ENCODE results near the gene MYH6. TPM values are rescaled to one million over a fixed set of nuclear protein-coding genes. Genes with fewer than 3 reads are reported as not detected.
"Not testable (repeated sequence)": the region's sequence is repeated elsewhere in the genome, so short reads cannot be mapped to it uniquely, and the experiment has no call there.

The MYH6 gene
- total RNA-seq, 1 experiment from 2014 or later, result 0.03 TPM

DNA sequence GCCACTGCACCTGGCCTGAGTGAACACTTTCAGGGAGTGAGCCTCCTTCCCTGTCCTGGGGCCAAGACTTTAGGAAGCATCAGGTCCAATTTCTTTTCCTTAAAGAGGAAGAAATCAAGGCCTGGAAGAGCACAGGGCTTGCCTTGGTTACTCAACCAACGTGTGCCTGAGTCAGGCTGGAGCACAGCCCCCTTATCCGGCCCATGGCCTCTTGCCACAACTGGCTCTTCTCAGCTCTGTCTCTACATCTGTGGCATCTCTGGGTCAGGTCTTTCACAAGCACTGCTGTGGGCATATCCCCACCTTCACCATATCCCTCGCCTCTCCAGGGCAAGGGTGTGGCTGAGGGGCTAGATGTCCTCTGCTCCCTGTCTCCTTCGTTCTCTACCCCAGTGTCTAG is 6.8 kb downstream of the MYH6 start:
- Histone ChIP-seq H3K36me3 (replicated peaks; ENCODE audit: control insufficient read depth, insufficient read depth, low read length) (no peaks in the 10 kb centered on the region), H3K27me3 (ENCODE audit: control insufficient read depth, insufficient read depth, low read length) (no peaks in the 10 kb centered on the region; the same call in none of the 2 replicates), H3K4me3 (ENCODE audit: insufficient read depth, low read depth, low read length) (no peak overlapping the region)
- DNase-seq, result no peak

DNA sequence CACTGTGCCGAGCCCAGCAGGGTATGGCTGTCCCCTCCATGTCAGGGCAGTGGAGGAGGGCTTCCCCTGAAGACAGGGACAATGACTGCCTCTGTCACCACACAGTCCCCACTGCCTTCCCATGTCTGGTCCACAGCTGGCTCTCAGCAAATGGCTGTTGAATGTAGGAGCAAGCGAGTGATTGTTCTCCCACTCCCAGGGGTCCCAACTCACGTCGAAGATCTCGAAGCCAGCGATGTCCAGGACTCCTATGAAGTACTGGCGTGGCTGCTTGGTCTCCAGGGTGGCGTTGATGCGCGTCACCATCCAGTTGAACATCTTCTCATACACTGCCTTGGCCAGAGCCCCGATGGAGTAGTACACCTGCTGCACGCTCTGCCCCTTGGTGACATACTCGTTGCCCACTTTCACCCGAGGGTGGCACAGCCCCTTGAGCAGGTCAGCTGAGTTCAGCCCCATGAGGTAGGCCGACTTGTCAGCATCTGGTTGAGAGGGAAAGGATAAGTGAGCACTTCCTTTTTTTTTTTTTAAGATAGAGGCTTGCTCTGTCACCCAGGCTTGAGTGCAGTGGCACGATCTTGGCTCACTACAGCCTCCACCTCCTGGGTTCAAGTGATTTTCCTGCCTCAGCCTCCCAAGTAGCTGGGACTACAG is 7.5 kb downstream of the MYH6 start:
- DNase-seq; H3K36me3 ChIP-seq (replicated peaks; ENCODE audit: control insufficient read depth, insufficient read depth, low read length); H3K27me3 ChIP-seq (ENCODE audit: control insufficient read depth, insufficient read depth, low read length); H3K4me3 ChIP-seq (ENCODE audit: insufficient read depth, low read depth, low read length): not testable (repeated sequence)

DNA sequence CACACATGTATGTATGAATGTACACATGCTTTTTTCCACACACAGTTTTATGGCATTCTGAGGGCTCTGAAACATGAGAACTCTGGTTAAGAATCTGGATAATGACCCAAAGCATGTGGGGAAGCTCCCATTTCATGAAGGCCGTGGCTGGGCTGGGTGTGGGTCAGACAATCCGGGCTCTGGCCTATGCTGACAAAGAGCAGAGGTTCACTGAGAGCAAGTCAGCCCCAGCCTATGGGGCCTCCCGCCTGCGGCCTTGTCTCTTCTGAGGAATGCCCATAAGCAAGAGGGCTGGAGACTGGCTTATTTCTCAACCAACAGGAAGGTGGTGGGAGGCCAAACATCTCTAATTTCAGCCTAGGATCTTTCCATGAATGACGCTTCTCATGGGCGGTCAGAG is 8.5 kb downstream of the MYH6 start:
- no peak overlapping the region for H3K4me3 ChIP-seq (ENCODE audit: insufficient read depth, low read depth, low read length)
- DNase-seq, result no peak
- H3K36me3 ChIP-seq (replicated peaks; ENCODE audit: control insufficient read depth, insufficient read depth, low read length), result no peaks in the 10 kb centered on the region
- H3K27me3 ChIP-seq (ENCODE audit: control insufficient read depth, insufficient read depth, low read length), result no peaks in the 10 kb centered on the region; the same call in none of the 2 replicates

DNA sequence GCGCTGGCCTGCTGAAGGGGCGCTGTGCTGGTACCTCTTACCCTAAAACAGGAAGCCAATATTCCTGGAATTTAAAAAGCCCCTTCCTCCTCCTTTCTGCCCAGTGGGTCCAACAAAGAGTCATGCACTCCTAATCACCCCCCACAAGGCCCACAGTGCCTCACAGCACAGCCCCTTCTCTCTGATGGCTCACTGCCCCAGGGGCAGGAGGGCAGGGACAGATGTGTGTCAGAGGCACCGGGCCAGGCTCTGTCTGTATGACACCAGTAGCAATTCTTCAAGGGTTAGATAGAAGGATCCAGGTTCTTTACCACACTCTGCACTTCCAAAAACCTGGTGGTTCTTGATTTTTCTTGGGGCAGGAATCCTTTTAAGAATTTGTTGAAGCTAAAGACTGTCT is 8.9 kb downstream of the MYH6 start:
- DNase-seq, result no peak
- no peak overlapping the region for H3K4me3 ChIP-seq (ENCODE audit: insufficient read depth, low read depth, low read length)
- no peaks in the 10 kb centered on the region for H3K36me3 ChIP-seq (replicated peaks; ENCODE audit: control insufficient read depth, insufficient read depth, low read length)
- no peaks in the 10 kb centered on the region; the same call in none of the 2 replicates for H3K27me3 ChIP-seq (ENCODE audit: control insufficient read depth, insufficient read depth, low read length)

DNA sequence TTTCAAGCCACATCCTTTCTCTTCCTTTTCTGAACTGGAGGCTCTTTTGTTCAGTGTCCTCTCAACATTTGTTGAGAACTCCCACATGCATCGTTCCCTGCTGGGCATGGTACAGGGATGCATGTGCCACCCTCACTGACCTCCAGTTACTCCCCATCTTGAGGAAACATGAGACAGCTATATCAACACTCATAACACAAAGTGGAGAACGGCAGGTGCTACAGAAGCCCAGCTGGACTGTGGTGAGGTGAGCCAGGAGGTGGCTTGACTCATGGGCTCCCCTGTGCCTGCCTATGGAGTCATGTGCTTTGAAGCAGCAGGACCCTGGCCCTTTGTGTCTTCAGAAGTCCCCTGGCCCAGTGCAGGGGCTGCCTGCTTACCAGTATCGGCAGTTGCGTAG is 9.7 kb downstream of the MYH6 start:
- no peak for DNase-seq
- no peaks in the 10 kb centered on the region for H3K36me3 ChIP-seq (replicated peaks; ENCODE audit: control insufficient read depth, insufficient read depth, low read length)
- no peaks in the 10 kb centered on the region; the same call in 1 of the 2 replicates for H3K27me3 ChIP-seq (ENCODE audit: control insufficient read depth, insufficient read depth, low read length)
- no peak overlapping the region for H3K4me3 ChIP-seq (ENCODE audit: insufficient read depth, low read depth, low read length)

DNA sequence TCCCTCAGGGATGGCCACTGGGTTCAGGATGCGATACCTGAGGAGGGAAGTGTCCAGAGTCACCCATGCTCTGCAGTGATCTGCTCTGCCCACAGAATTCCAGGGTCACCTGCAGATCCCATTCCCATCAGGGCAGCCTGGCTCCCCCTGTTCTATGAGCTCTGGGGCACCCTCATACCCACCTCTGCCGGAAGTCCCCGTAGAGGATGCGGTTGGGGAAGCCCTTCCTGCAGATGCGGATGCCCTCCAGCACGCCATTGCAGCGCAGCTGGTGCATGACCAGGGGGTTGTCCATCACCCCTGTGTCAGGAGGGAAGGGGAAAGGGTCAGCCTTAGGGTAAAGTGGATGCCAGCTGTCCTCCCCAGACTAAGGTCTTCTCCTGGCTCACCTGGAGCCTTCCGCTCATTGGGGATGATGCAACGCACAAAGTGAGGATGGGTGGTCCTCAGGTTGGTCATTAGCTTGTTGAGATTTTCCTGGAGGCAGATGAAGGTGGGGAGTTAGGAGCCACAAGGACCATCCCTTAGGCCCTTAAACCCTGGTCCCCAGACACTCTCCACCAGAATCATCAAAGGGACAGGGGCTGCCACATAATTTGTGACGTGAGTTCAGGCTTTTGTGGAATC is 11.2 kb downstream of the MYH6 start:
- H3K4me3 ChIP-seq (ENCODE audit: insufficient read depth, low read depth, low read length), result no peak overlapping the region
- H3K36me3 ChIP-seq (replicated peaks; ENCODE audit: control insufficient read depth, insufficient read depth, low read length), result no peaks in the 10 kb centered on the region
- no peak for DNase-seq
- H3K27me3 ChIP-seq (ENCODE audit: control insufficient read depth, insufficient read depth, low read length), result no peaks in the 10 kb centered on the region; the same call in 1 of the 2 replicates

DNA sequence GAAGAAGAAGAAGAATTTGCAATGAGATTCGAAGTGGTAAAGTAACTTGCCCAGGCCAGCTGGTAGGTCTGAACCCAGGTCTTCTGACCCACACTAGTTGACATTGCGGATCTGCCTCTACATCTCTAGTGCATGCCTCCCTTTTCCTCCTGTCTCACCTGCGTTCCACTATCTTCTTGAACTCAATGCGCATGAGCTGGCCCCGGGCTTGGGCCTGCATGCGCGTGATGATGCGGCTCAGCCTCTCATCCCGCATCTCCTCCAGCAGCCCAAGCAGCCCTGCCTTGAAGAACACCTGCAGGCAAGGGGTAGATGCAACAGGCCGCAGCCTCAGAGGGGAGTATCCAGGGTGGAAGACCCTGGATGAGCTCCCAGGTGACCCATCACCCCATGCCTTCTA is 11.9 kb downstream of the MYH6 start:
- Histone ChIP-seq H3K36me3 (replicated peaks; ENCODE audit: control insufficient read depth, insufficient read depth, low read length) (no peaks in the 10 kb centered on the region), H3K4me3 (ENCODE audit: insufficient read depth, low read depth, low read length) (no peak overlapping the region), H3K27me3 (ENCODE audit: control insufficient read depth, insufficient read depth, low read length) (no peaks in the 10 kb centered on the region; the same call in 1 of the 2 replicates)
- no peak for DNase-seq

DNA sequence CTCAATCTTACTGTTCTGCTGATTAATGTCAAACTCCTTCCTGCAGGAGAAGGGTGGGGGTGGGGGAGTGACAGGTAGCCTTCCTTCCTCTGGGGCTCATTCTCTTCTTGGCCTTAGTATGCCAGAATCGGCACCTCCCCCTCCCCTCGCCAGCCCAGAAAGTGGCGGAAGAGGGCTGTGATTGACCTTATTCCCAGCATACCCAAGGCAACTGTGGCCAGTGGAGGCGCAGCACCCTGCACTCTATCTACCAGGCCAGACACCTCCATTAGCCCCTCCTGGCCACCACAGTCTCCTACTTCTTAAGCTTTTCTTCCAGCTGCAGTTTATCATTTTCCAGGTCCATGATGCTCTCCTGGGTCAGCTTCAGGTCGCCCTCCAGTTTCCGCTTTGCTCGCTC is 15.5 kb downstream of the MYH6 start:
- Histone ChIP-seq H3K27me3 (ENCODE audit: control insufficient read depth, insufficient read depth, low read length) (no peaks in the 10 kb centered on the region; the same call in 1 of the 2 replicates), H3K36me3 (replicated peaks; ENCODE audit: control insufficient read depth, insufficient read depth, low read length) (no peaks in the 10 kb centered on the region), H3K4me3 (ENCODE audit: insufficient read depth, low read depth, low read length) (no peak overlapping the region)
- peak; percentile 67 for DNase-seq

DNA sequence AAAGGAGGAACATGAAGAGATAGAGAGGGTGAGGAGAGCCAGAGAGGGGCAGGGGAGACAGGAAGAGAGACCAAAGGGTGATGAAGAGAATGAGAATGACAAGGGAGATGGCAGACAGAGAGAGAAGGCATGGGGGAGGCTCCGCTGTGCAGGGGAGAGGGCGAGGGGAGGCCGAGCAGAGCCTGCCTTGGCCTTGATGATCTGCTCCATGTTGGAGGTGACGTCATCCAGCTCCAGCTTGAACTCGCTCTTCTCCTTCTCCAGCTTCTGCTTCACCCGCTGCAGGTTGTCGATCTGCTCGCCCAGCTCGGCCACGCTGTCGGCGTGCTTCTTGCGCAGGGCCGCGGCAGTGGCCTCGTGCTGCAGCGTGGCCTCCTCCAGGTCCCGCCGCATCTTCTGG is 18.2 kb downstream of the MYH6 start:
- H3K27me3 ChIP-seq (ENCODE audit: control insufficient read depth, insufficient read depth, low read length); DNase-seq; H3K36me3 ChIP-seq (replicated peaks; ENCODE audit: control insufficient read depth, insufficient read depth, low read length); H3K4me3 ChIP-seq (ENCODE audit: insufficient read depth, low read depth, low read length): not testable (repeated sequence)

DNA sequence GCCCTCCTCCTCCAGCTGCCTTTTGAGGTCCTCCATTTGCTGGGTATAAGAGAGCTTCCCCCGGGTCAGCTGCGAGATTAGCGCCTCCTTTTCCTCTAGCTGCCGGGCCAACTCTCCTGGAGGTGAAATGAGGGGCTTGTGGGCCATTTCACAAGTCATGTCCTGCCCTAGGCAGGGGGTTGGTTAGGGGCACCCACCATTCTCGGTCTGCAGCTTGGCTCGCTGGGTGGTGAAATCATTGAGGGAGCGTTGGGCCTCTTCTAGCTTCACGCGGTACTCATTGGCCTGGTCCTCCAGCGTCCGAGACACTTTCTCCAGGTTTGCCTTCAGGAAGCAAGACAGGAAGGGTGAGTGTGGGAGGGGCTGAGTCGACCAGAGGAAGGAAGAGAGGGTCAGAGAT is 18.7 kb downstream of the MYH6 start:
- Histone ChIP-seq H3K27me3 (ENCODE audit: control insufficient read depth, insufficient read depth, low read length) (no peaks in the 10 kb centered on the region; the same call in 1 of the 2 replicates), H3K36me3 (replicated peaks; ENCODE audit: control insufficient read depth, insufficient read depth, low read length) (no peaks in the 10 kb centered on the region), H3K4me3 (ENCODE audit: insufficient read depth, low read depth, low read length) (no peak overlapping the region)
- peak; percentile 46 for DNase-seq

DNA sequence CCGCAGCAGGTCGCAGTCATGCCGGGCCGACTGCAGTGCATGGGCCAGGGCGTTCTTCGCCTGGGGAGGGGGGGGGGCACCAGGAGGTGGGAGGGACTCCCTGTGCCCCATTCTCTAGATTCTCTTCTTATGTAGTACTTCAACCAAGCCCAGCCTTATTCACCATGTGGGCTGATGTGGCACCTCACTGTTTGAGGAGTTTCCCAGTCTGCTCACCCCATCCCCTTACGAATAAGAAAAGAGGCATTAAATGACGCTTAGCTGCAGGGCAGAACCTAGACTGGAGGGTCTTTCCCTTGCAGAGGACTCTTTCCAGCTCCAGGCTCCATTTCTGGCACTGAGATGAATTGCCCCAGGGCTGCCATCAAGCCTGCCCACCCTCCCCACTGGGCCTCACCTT is 19.1 kb downstream of the MYH6 start:
- no peaks in the 10 kb centered on the region; the same call in 1 of the 2 replicates for H3K27me3 ChIP-seq (ENCODE audit: control insufficient read depth, insufficient read depth, low read length)
- no peaks in the 10 kb centered on the region for H3K36me3 ChIP-seq (replicated peaks; ENCODE audit: control insufficient read depth, insufficient read depth, low read length)
- DNase-seq, result peak; percentile 71
- no peak overlapping the region for H3K4me3 ChIP-seq (ENCODE audit: insufficient read depth, low read depth, low read length)

DNA sequence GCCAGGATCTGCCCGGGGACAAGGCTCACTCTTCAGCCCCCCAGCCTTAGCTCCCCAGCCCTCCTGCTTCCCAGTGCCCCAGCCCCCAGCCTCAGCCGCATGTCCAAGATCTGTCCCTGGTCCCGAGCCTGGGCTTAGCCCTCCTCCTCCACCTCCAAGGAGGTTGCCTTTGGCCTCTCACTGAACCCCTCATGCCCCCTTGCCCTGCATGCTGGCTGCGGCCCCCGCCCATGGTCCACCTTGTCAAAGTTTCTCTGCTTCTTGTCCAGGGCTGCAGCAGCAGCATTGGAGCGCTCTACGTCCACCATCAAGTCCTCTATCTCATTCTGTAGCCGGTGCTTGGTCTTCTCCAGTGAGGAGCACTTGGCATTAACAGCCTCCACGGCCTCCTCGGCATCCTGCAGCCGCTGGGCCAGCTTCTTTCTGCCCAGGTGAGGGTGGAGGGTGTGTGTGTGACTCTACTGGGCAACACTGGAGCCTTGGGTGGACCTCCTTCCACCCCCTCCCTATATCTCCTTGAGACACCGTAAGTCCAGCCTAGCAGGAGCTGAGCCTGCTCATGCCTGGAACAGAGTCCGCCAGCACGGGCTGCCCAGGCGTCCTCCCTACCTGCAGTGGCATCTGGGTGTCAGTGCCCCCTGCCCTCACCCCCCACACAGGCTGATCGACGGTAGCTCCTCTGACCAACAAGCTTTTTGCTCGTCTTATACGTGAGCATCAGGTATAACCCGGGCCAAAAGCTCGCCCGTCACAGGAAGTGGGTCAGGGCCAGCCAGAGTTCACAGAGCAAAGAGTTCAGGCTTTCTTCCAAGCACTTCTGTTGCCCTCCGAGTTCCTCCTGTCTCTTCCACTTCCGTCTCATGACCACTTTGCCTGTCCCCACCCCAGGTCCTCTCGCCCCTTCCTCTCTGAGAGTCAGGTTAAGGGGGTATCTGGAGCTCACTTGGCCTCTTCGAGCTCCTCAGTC is 19.9 kb downstream of the MYH6 start:
- Histone ChIP-seq H3K36me3 (replicated peaks; ENCODE audit: control insufficient read depth, insufficient read depth, low read length) (no peaks in the 10 kb centered on the region), H3K4me3 (ENCODE audit: insufficient read depth, low read depth, low read length) (no peak overlapping the region), H3K27me3 (ENCODE audit: control insufficient read depth, insufficient read depth, low read length) (no peaks in the 10 kb centered on the region)
- peak; percentile 43 for DNase-seq

DNA sequence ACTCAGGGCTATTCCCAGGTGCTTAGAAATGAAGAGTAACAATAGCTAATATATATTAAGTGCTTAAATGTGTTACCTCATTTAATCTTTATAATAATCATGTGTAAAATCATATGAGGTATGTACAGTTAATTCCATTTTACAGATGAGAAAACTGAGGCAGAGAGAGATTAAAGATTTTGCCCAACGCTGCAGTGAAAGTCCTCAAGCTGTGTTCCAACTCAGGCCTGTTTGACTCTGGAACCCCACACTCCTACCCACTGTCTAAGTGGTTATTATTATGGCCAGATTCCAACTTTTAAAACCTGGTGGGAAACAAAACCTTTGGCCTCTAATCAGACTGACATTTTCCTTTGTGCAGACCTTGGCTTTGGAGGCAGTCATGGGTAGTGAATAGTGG is 21.1 kb downstream of the MYH6 start:
- no peak for DNase-seq
- peaks cover 1% of the 10 kb centered on the region; the same call in 1 of the 2 replicates for H3K27me3 ChIP-seq (ENCODE audit: control insufficient read depth, insufficient read depth, low read length)
- H3K36me3 ChIP-seq (replicated peaks; ENCODE audit: control insufficient read depth, insufficient read depth, low read length), result no peaks in the 10 kb centered on the region
- H3K4me3 ChIP-seq (ENCODE audit: insufficient read depth, low read depth, low read length), result no peak overlapping the region

DNA sequence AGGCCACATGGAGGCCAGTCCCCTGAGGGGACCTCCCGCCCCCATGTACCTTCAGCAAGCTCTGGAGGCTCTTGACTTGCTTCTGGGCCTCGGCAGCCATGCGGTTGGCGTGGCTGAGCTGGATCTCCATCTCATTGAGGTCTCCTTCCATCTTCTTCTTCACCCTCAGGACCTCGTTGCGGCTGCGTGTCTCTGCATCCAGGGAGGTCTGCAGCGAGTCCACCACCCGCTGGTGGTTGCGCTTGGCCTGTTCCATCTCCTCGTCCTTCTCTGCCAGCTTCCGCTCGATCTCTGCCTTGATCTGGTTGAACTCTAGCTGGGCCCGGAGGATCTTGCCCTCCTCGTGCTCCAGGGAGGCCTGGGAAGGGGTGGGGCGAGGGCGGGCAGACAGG is 21.8 kb downstream of the MYH6 start:
- not testable (repeated sequence) for H3K27me3 ChIP-seq (ENCODE audit: control insufficient read depth, insufficient read depth, low read length); DNase-seq; H3K36me3 ChIP-seq (replicated peaks; ENCODE audit: control insufficient read depth, insufficient read depth, low read length); H3K4me3 ChIP-seq (ENCODE audit: insufficient read depth, low read depth, low read length)
